ENCODE measurements around the gene BNIP2. TPM values are rescaled to one million over a fixed set of nuclear protein-coding genes. Genes with fewer than 3 reads are reported as not detected.
A peak's percentile ranks its signal among the peaks of the same experiment; 100 is the strongest.

Gene BNIP2
- total and polyA plus RNA-seq, 4 donors: 17.4 to 73.6 (median 29.6) TPM

DNA sequence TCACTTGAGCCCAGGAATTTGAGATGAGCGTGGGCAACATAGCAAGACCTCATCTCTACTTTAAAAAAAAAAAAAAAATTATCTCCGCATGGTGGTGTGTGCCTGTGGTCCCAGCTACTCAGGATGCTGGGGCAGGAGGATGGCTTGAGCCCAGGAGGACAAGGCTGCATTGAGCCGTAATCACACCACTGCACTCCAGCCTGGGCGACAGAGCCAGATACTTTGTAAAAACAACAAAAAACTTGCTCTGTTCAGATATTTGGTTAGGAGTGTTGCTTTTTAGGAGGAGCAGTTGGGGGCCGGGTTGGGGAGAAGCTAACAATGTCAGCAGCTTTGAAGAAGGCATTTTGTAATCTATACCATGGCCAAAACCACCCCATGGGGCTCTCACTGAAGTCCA is 73.5 kb downstream of the BNIP2 start (continued):
- TF ChIP-seq, protein P1, sequence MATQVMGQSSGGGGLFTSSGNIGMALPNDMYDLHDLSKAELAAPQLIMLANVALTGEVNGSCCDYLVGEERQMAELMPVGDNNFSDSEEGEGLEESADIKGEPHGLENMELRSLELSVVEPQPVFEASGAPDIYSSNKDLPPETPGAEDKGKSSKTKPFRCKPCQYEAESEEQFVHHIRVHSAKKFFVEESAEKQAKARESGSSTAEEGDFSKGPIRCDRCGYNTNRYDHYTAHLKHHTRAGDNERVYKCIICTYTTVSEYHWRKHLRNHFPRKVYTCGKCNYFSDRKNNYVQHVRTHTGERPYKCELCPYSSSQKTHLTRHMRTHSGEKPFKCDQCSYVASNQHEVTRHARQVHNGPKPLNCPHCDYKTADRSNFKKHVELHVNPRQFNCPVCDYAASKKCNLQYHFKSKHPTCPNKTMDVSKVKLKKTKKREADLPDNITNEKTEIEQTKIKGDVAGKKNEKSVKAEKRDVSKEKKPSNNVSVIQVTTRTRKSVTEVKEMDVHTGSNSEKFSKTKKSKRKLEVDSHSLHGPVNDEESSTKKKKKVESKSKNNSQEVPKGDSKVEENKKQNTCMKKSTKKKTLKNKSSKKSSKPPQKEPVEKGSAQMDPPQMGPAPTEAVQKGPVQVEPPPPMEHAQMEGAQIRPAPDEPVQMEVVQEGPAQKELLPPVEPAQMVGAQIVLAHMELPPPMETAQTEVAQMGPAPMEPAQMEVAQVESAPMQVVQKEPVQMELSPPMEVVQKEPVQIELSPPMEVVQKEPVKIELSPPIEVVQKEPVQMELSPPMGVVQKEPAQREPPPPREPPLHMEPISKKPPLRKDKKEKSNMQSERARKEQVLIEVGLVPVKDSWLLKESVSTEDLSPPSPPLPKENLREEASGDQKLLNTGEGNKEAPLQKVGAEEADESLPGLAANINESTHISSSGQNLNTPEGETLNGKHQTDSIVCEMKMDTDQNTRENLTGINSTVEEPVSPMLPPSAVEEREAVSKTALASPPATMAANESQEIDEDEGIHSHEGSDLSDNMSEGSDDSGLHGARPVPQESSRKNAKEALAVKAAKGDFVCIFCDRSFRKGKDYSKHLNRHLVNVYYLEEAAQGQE (IDR thresholded peaks at IDR 0.05): no peak
- TF ChIP-seq FOXA1 (IDR thresholded peaks at IDR 0.05) (no peak), FOXA2 (IDR thresholded peaks at IDR 0.05) (no peak), RAD21 (IDR thresholded peaks at IDR 0.05) (no peak)

DNA sequence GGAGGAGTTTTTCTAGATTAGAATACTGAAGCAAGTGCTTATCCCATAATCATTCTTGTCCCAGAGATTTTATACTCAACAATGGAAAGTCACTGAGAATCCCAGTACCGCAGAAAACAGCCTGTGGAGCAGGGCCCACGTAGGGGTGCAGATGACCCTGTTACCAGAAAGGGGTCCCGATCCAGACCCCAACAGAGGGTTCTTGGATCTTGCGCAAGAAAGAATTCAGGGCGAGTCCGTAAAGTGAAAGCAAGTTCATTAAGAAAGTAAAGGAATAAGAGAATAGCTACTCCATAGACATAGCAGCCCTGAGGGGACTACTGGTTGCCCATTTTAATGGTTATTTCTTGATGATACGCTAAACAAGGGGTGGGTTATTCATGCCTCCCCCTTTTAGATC is 75.0 kb downstream of the BNIP2 start:
- H3K9me3 ChIP-seq (ENCODE audit: control insufficient read depth in 4 of 4, low read length in 3 of 4): no peaks in the 10 kb centered on the region
- H3K27ac ChIP-seq (ENCODE audit: low read depth in 1 of 2, low read length in 2 of 2): no peak overlapping the region

DNA sequence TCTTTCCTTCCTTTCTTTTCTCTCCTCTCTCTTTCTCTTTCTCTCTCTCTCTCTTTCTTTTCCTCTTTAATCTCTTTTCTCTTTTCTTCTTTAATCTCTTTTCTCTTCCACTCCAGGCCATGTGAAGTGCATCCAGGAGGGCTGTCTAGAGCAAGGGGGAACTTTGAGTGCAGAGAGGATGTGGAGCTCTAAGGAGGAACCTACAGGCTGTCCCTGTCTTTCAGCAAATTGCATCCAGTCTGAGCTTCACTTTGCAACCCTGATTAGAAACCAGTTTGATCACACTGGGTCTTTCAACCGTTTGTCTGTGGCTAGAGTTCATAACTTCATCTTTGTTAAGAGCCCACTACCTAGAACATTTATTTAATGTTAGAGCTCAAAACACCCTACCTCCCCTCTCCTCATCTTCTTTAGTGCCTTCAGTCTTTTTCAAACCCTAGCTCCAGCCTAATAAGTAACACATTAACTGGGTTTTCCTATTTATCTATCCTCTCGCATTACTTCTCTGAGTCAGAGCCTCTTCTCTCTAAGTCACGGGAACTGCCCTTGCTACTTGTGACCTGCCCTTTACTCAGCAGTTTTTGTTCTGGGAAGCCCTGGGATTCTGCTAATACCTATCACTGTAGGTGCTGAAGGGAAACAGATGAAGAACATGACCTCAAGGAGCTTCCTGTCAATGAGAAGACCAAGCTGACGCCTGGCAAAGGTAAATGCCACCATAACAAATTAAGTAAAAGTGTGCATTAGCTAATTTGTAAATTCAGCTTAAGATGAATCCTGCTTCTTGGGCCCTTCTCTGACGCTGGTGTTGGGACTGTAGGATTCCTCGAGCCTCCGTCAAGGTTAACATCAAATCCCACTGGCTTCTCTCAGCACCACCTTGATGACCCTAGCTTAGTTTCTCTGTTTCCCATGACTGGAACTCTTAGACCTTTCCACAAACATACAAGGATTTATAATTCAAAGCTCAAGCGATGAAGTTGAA is 77.6 kb downstream of the BNIP2 start, which contains the start of gene GCNT3:
TSS of gene GCNT3 (plus strand) at position 508 of the 985 bp plus-strand sequence. CDS start 6,456 bp downstream, outside the sequence.
- no peak within 1 kb of the TSS for H3K27ac ChIP-seq (ENCODE audit: low read depth in 1 of 2, low read length in 2 of 2)

More for the DNA sequence above, 75.0 kb downstream of the BNIP2 start:
- no peak for TF ChIP-seq FOXA1 (IDR thresholded peaks at IDR 0.05)
- no peak for TF ChIP-seq FOXA2 (IDR thresholded peaks at IDR 0.05)
- TF ChIP-seq, protein P2, sequence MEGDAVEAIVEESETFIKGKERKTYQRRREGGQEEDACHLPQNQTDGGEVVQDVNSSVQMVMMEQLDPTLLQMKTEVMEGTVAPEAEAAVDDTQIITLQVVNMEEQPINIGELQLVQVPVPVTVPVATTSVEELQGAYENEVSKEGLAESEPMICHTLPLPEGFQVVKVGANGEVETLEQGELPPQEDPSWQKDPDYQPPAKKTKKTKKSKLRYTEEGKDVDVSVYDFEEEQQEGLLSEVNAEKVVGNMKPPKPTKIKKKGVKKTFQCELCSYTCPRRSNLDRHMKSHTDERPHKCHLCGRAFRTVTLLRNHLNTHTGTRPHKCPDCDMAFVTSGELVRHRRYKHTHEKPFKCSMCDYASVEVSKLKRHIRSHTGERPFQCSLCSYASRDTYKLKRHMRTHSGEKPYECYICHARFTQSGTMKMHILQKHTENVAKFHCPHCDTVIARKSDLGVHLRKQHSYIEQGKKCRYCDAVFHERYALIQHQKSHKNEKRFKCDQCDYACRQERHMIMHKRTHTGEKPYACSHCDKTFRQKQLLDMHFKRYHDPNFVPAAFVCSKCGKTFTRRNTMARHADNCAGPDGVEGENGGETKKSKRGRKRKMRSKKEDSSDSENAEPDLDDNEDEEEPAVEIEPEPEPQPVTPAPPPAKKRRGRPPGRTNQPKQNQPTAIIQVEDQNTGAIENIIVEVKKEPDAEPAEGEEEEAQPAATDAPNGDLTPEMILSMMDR (IDR thresholded peaks at IDR 0.05; ENCODE audit: low read depth, low read length, missing input control): no peak
- Histone ChIP-seq H3K36me3 (ENCODE audit: control insufficient read depth in 4 of 4, insufficient read depth in 3 of 4, low read depth in 1 of 4, low read length in 3 of 4) (no peaks in the 10 kb centered on the region), H3K27me3 (ENCODE audit: control insufficient read depth in 4 of 4, insufficient read depth in 4 of 4, low read length in 3 of 4) (peaks cover 0 to 4% (median 0%) of the 10 kb centered on the region in 4 donors), H3K4me3 (ENCODE audit: low read depth in 1 of 3, low read length in 3 of 3) (no peak overlapping the region), H3K9ac (ENCODE audit: low read depth in 1 of 2, low read length in 2 of 2) (no peak overlapping the region), H3K4me1 (ENCODE audit: control insufficient read depth in 4 of 4, insufficient read depth in 4 of 4, low read length in 3 of 4) (peaks cover 0 to 3% (median 1%) of the 10 kb centered on the region in 4 donors)
- WGBS: 97% methylated on average over 7 of the region's 7 CpGs
- DNase-seq (ENCODE audit: low spot score): no peak

More for the DNA sequence above, 77.6 kb downstream of the BNIP2 start, which contains the start of gene GCNT3:
- H3K36me3 ChIP-seq (ENCODE audit: control insufficient read depth in 4 of 4, insufficient read depth in 3 of 4, low read depth in 1 of 4, low read length in 3 of 4): no peaks in the 10 kb centered on the region
- no peak for DNase-seq (ENCODE audit: low spot score)
- H3K9me3 ChIP-seq (ENCODE audit: control insufficient read depth in 4 of 4, low read length in 3 of 4): no peaks in the 10 kb centered on the region
- 61% methylated on average over 8 of the region's 8 CpGs for WGBS
- H3K27me3 ChIP-seq (ENCODE audit: control insufficient read depth in 4 of 4, insufficient read depth in 4 of 4, low read length in 3 of 4): no peaks in the 10 kb centered on the region
- no peak within 1 kb of the TSS for H3K4me3 ChIP-seq (ENCODE audit: low read depth in 1 of 3, low read length in 3 of 3)
- TF ChIP-seq, protein P3, sequence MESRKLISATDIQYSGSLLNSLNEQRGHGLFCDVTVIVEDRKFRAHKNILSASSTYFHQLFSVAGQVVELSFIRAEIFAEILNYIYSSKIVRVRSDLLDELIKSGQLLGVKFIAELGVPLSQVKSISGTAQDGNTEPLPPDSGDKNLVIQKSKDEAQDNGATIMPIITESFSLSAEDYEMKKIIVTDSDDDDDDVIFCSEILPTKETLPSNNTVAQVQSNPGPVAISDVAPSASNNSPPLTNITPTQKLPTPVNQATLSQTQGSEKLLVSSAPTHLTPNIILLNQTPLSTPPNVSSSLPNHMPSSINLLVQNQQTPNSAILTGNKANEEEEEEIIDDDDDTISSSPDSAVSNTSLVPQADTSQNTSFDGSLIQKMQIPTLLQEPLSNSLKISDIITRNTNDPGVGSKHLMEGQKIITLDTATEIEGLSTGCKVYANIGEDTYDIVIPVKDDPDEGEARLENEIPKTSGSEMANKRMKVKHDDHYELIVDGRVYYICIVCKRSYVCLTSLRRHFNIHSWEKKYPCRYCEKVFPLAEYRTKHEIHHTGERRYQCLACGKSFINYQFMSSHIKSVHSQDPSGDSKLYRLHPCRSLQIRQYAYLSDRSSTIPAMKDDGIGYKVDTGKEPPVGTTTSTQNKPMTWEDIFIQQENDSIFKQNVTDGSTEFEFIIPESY (IDR thresholded peaks at IDR 0.05): peak; percentile 15
- TF ChIP-seq GABPA (IDR thresholded peaks at IDR 0.05 in 1 of 2, conservative IDR thresholded peaks at IDR 0.05 in 1 of 2) (no peak), JUND (IDR thresholded peaks at IDR 0.05) (peak in 1 of 2 donors; percentile 33), FOXA2 (IDR thresholded peaks at IDR 0.05) (no peak), HNF4A (conservative IDR thresholded peaks at IDR 0.05) (peak in 1 of 2 donors; percentile 40)
- TF ChIP-seq, protein P1 (IDR thresholded peaks at IDR 0.05): no peak
- peak within 1 kb of the TSS in 1 of 2 donors; percentile 44 for H3K9ac ChIP-seq (ENCODE audit: low read depth in 1 of 2, low read length in 2 of 2)
- peaks cover 0 to 3% (median 1%) of the 10 kb centered on the region in 4 donors for H3K4me1 ChIP-seq (ENCODE audit: control insufficient read depth in 4 of 4, insufficient read depth in 4 of 4, low read length in 3 of 4)

Data from liver (tissue), 9 donors.